ENCODE results near the gene ADK.

DNA sequence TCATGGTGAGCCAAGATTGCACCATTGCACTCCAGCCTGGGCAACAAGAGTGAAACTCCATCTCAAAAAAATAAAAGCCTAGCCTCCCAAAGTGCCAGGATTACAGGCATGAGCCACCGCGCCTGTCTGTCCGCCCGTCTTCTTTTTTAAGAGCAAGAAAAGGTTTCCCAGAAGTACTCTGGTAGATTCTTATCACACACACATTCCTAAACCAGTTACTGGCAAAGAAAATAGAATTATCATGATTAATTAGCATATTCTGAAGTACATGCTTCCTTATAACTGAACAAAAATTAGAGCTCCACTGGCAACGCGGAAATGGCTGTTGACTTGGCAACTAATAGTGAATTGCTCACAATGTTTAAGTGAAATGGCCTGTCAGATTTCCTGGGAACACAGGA is 87.0 kb downstream of the ADK start:
- TF ChIP-seq EZH2 (IDR thresholded peaks at IDR 0.05; ENCODE audit: low read depth): no peak
- TF ChIP-seq, protein P1, sequence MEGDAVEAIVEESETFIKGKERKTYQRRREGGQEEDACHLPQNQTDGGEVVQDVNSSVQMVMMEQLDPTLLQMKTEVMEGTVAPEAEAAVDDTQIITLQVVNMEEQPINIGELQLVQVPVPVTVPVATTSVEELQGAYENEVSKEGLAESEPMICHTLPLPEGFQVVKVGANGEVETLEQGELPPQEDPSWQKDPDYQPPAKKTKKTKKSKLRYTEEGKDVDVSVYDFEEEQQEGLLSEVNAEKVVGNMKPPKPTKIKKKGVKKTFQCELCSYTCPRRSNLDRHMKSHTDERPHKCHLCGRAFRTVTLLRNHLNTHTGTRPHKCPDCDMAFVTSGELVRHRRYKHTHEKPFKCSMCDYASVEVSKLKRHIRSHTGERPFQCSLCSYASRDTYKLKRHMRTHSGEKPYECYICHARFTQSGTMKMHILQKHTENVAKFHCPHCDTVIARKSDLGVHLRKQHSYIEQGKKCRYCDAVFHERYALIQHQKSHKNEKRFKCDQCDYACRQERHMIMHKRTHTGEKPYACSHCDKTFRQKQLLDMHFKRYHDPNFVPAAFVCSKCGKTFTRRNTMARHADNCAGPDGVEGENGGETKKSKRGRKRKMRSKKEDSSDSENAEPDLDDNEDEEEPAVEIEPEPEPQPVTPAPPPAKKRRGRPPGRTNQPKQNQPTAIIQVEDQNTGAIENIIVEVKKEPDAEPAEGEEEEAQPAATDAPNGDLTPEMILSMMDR (conservative IDR thresholded peaks at IDR 0.05): no peak
